ENCODE measurements around the gene ZNF343.
"Not testable (repeated sequence)": the region's sequence is repeated elsewhere in the genome, so short reads cannot be mapped to it uniquely, and the experiment has no call there.

ZNF343 gene

GRCh38 chr20:2504803-2505202, 3.9 kb downstream of the ZNF343 start:
- H3K9me3 ChIP-seq (ENCODE audit: control insufficient read depth, low read length); H3K4me3 ChIP-seq (ENCODE audit: extremely low read depth, insufficient read depth, low read length, poor library complexity, severe bottlenecking); H3K4me1 ChIP-seq (ENCODE audit: control insufficient read depth, insufficient read depth, low read length, poor library complexity, severe bottlenecking); H3K27ac ChIP-seq (ENCODE audit: low read depth, low read length, severe bottlenecking): not testable (repeated sequence)
- peaks cover 10% of the 10 kb centered on the region for H3K36me3 ChIP-seq (ENCODE audit: control insufficient read depth, insufficient read depth, low read length)
- 86% methylated on average over 1 of the region's 2 CpGs; no CpG with 5 or more reads in 1 of the 2 experiments for WGBS, 2 experiments (ENCODE audit: insufficient coverage in 2 of 2)

- H3K4me3 ChIP-seq (ENCODE audit: extremely low read depth, insufficient read depth, low read length, poor library complexity, severe bottlenecking); H3K9me3 ChIP-seq (ENCODE audit: control insufficient read depth, low read length); H3K27ac ChIP-seq (ENCODE audit: low read depth, low read length, severe bottlenecking); H3K4me1 ChIP-seq (ENCODE audit: control insufficient read depth, insufficient read depth, low read length, poor library complexity, severe bottlenecking): not testable (repeated sequence)
- WGBS, 2 experiments (ENCODE audit: insufficient coverage in 2 of 2) = 83 to 89% methylated on average over 1 to 2 of the region's 2 CpGs
- H3K36me3 ChIP-seq (ENCODE audit: control insufficient read depth, insufficient read depth, low read length) = peaks cover 26% of the 10 kb centered on the region
These were observed 5.8 kb downstream of the ZNF343 start for GRCh38 chr20:2502808-2503384.

- Histone ChIP-seq H3K27ac (ENCODE audit: low read depth, low read length, severe bottlenecking) (no peak overlapping the region), H3K36me3 (ENCODE audit: control insufficient read depth, insufficient read depth, low read length) (peaks cover 75% of the 10 kb centered on the region)
- 87 to 88% methylated on average over 2 to 3 of the region's 4 CpGs for WGBS, 2 experiments (ENCODE audit: insufficient coverage in 2 of 2)
These were observed 23.1 kb downstream of the ZNF343 start for GRCh38 chr20:2485661-2486060.

GRCh38 chr20:2485080-2485479, 23.6 kb downstream of the ZNF343 start:
- Histone ChIP-seq H3K4me3 (ENCODE audit: extremely low read depth, insufficient read depth, low read length, poor library complexity, severe bottlenecking) (no peak overlapping the region), H3K9me3 (ENCODE audit: control insufficient read depth, low read length) (no peaks in the 10 kb centered on the region), H3K36me3 (ENCODE audit: control insufficient read depth, insufficient read depth, low read length) (peaks cover 78% of the 10 kb centered on the region), H3K27ac (ENCODE audit: low read depth, low read length, severe bottlenecking) (no peak overlapping the region), H3K4me1 (ENCODE audit: control insufficient read depth, insufficient read depth, low read length, poor library complexity, severe bottlenecking) (no peaks in the 10 kb centered on the region)
- 100% methylated on average over 1 of the region's 2 CpGs; no CpG with 5 or more reads in 1 of the 2 experiments for WGBS, 2 experiments (ENCODE audit: insufficient coverage in 2 of 2)

More at GRCh38 chr20:2485661-2486060, 23.1 kb downstream of the ZNF343 start:
- H3K4me3 ChIP-seq (ENCODE audit: extremely low read depth, insufficient read depth, low read length, poor library complexity, severe bottlenecking) = no peak overlapping the region
- H3K9me3 ChIP-seq (ENCODE audit: control insufficient read depth, low read length) = no peaks in the 10 kb centered on the region
- H3K4me1 ChIP-seq (ENCODE audit: control insufficient read depth, insufficient read depth, low read length, poor library complexity, severe bottlenecking) = no peaks in the 10 kb centered on the region

GRCh38 chr20:2483504-2483903, 25.2 kb downstream of the ZNF343 start:
- Histone ChIP-seq H3K36me3 (ENCODE audit: control insufficient read depth, insufficient read depth, low read length) (peaks cover 70% of the 10 kb centered on the region), H3K9me3 (ENCODE audit: control insufficient read depth, low read length) (no peaks in the 10 kb centered on the region), H3K4me3 (ENCODE audit: extremely low read depth, insufficient read depth, low read length, poor library complexity, severe bottlenecking) (no peak overlapping the region), H3K27ac (ENCODE audit: low read depth, low read length, severe bottlenecking) (no peak overlapping the region), H3K4me1 (ENCODE audit: control insufficient read depth, insufficient read depth, low read length, poor library complexity, severe bottlenecking) (no peaks in the 10 kb centered on the region)
- WGBS, 2 experiments (ENCODE audit: insufficient coverage in 2 of 2) = 100% methylated on average over 5 of the region's 12 CpGs; no CpG with 5 or more reads in 1 of the 2 experiments

- Histone ChIP-seq H3K9me3 (ENCODE audit: control insufficient read depth, low read length) (no peaks in the 10 kb centered on the region), H3K36me3 (ENCODE audit: control insufficient read depth, insufficient read depth, low read length) (peaks cover 50% of the 10 kb centered on the region), H3K4me1 (ENCODE audit: control insufficient read depth, insufficient read depth, low read length, poor library complexity, severe bottlenecking) (no peaks in the 10 kb centered on the region), H3K4me3 (ENCODE audit: extremely low read depth, insufficient read depth, low read length, poor library complexity, severe bottlenecking) (no peak overlapping the region), H3K27ac (ENCODE audit: low read depth, low read length, severe bottlenecking) (no peak overlapping the region)
- 94 to 100% methylated on average over 2 of the region's 2 CpGs for WGBS, 2 experiments (ENCODE audit: insufficient coverage in 2 of 2)
These were observed 28.3 kb downstream of the ZNF343 start for GRCh38 chr20:2480381-2480780.

GRCh38 chr20:2476742-2477615, 31.7 kb downstream of the ZNF343 start:
- WGBS, 2 experiments (ENCODE audit: insufficient coverage in 2 of 2) = 83 to 94% methylated on average over 2 to 3 of the region's 5 CpGs
- Histone ChIP-seq H3K4me1 (ENCODE audit: control insufficient read depth, insufficient read depth, low read length, poor library complexity, severe bottlenecking) (no peaks in the 10 kb centered on the region), H3K4me3 (ENCODE audit: extremely low read depth, insufficient read depth, low read length, poor library complexity, severe bottlenecking) (no peak overlapping the region), H3K36me3 (ENCODE audit: control insufficient read depth, insufficient read depth, low read length) (peaks cover 18% of the 10 kb centered on the region), H3K27ac (ENCODE audit: low read depth, low read length, severe bottlenecking) (no peak overlapping the region), H3K9me3 (ENCODE audit: control insufficient read depth, low read length) (no peaks in the 10 kb centered on the region)

- 97% methylated on average over 8 of the region's 9 CpGs for WGBS, 2 experiments (ENCODE audit: insufficient coverage in 2 of 2)
- H3K27ac ChIP-seq (ENCODE audit: low read depth, low read length, severe bottlenecking) = no peak overlapping the region
- no peaks in the 10 kb centered on the region for H3K9me3 ChIP-seq (ENCODE audit: control insufficient read depth, low read length)
- no peak overlapping the region for H3K4me3 ChIP-seq (ENCODE audit: extremely low read depth, insufficient read depth, low read length, poor library complexity, severe bottlenecking)
- H3K4me1 ChIP-seq (ENCODE audit: control insufficient read depth, insufficient read depth, low read length, poor library complexity, severe bottlenecking) = no peaks in the 10 kb centered on the region
- peaks cover 16% of the 10 kb centered on the region for H3K36me3 ChIP-seq (ENCODE audit: control insufficient read depth, insufficient read depth, low read length)
These were observed 32.6 kb downstream of the ZNF343 start for GRCh38 chr20:2475850-2476741.

GRCh38 chr20:2473516-2473915, 35.2 kb downstream of the ZNF343 start:
- peaks cover 9% of the 10 kb centered on the region for H3K36me3 ChIP-seq (ENCODE audit: control insufficient read depth, insufficient read depth, low read length)
- H3K4me3 ChIP-seq (ENCODE audit: extremely low read depth, insufficient read depth, low read length, poor library complexity, severe bottlenecking) = no peak overlapping the region
- H3K4me1 ChIP-seq (ENCODE audit: control insufficient read depth, insufficient read depth, low read length, poor library complexity, severe bottlenecking) = peaks cover 3% of the 10 kb centered on the region
- no peaks in the 10 kb centered on the region for H3K9me3 ChIP-seq (ENCODE audit: control insufficient read depth, low read length)
- WGBS, 2 experiments (ENCODE audit: insufficient coverage in 2 of 2) = 90% methylated on average over 2 of the region's 4 CpGs; no CpG with 5 or more reads in 1 of the 2 experiments
- no peak overlapping the region for H3K27ac ChIP-seq (ENCODE audit: low read depth, low read length, severe bottlenecking)

- H3K4me3 ChIP-seq (ENCODE audit: extremely low read depth, insufficient read depth, low read length, poor library complexity, severe bottlenecking) = peak within 1 kb of the TSS; percentile 91
- peak within 1 kb of the TSS; percentile 92 for H3K27ac ChIP-seq (ENCODE audit: low read depth, low read length, severe bottlenecking)
- peaks cover 36% of the 10 kb centered on the region for H3K36me3 ChIP-seq (ENCODE audit: control insufficient read depth, insufficient read depth, low read length)
- WGBS, 2 experiments (ENCODE audit: insufficient coverage in 2 of 2) = 1% methylated on average over 49 to 53 of the region's 53 CpGs
- H3K9me3 ChIP-seq (ENCODE audit: control insufficient read depth, low read length) = no peaks in the 10 kb centered on the region
- peaks cover 10% of the 10 kb centered on the region for H3K4me1 ChIP-seq (ENCODE audit: control insufficient read depth, insufficient read depth, low read length, poor library complexity, severe bottlenecking)
These were observed 38.1 kb downstream of the ZNF343 start, which contains the start of gene SNRPB for GRCh38 chr20:2470423-2471193. TSS of gene SNRPB (minus strand) at chr20:2470789. CDS start at chr20:2470690, 99 bp downstream.
